HG03025 (cell line): ENCODE measurements around the gene SIGLEC6.

Experiments used
- ATAC-seq: cut with Tn5 transposase; IDR thresholded peaks from one replicate; pipeline ENCODE4 v1.9.1; 2021; ENCODE audit warnings: mild to moderate bottlenecking, moderate library complexity; ENCODE audit not compliant: unreplicated experiment, low FRiP score

Gene SIGLEC6

GRCh38 chr19:51549533-51550324, 18.3 kb upstream of the SIGLEC6 start:
- no peak for ATAC-seq

DNA sequence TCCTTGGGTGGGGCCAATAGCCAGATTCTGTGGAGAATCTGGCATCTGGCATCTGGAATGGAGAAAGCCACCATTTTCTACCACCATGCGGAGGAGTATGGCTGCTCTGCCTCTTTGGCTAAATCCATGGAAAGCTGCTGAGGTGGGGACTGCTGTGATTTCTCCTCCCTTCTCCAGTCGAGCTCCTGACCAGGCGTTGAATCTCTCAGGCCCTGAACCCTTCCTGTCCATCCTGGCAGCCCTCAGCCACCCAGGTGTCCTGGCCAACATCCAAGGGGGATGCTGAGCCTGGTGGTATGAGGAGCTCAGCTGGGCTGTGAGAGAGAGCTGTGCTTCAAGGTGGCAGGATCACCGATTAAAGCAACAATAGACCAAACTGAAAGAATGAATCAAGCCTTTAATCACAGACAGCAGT, 17.4 kb upstream of the SIGLEC6 start:
- ATAC-seq, result no peak

- ATAC-seq, result no peak
Measured at GRCh38 chr19:51548213-51548651, 16.8 kb upstream of the SIGLEC6 start.

DNA sequence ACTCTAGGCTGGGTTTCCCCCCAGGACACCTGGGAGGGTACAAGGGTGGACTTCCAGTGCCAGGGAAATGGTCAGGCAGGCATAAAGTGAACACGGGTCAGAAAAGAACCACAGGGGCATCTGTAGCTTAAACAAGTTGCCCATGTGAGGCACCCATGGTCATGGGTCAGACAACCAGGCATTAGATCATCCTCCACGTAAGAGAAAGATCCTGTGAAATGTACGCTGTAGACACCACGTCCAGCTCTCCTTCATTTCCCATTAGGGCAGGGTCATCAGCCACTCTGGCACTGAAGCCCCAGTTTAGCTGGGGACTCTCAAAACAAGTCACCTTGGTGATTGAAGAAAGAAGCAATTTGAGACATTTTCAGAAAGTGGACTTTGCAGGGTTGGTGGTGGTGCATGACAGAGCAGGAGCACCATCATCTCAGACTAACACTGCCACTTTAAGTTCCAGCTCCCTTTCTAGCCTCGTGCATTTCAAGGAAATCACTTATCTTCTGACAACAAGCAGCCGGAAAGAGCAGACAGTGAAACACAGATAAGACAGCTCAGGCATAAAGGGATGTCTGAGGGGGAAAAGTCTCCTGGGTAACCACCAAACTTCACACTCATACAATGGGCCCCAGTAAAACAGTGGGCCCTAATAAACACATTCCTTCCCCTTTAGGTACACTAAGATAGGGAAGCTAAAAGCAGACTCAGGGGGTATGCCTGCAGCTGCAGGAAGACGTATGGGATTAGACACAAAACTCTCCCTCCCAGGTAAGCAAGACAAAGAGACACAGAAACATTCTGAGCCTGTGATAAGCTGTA, 16.1 kb upstream of the SIGLEC6 start:
- no peak for ATAC-seq

DNA sequence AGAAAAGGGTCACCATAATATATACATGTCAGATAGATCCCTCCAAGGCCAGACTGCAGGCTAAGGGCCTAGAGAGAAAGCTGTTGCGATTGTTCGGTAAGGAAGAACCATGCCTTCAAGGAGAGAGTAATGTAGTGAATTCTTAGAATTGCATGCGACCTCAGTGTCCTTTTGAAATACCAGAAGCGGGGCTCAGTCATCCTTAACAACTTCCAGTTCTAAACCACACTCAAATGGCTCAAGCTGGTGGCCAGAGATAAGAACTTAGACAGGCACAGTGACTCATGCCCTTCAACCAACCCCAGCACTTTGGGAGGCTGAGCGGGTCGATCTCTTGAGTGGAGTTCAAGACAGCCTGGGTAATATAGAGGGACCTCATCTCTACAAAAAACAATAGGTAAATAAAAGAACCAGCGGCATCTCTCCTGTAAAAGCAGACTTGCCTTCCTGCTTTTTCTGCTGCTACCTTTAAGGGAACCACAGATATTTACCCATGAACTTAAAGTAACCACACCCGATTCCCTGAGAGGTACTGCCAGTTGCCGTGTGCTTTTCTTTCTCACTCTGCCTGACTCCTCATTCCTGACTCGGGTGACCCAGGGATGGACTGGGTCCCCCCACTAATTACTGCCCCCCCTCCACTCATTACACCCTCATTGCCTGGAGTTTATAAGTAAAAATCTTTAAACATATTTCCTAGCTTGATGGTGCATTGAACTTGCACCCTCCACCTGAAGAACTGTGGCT, 15.4 kb upstream of the SIGLEC6 start:
- no peak for ATAC-seq

- ATAC-seq, result no peak
Measured at GRCh38 chr19:51546107-51546649, 14.7 kb upstream of the SIGLEC6 start.

DNA sequence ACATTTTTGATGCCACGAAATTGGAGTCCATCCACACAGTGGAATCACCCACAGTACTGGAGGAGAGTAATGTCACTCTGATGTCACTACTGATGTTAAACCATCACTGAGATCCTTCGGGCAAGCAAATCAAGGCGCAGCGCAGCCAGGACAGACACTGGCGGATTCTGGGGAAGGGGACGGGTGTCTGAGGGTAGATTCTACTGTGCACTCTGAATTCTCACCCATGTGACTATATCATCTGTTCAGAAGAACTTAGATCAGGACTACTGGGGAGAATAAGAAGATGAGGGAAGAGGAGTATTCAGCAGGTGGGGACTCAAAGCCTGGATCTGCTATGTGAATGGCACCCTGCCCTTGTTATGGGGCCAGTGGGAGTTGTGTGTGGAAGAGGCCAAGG, 12.6 kb upstream of the SIGLEC6 start:
- ATAC-seq, result no peak

GRCh38 chr19:51542699-51543098, 11.2 kb upstream of the SIGLEC6 start:
- ATAC-seq, result no peak

GRCh38 chr19:51541458-51542357, 10.2 kb upstream of the SIGLEC6 start:
- no peak for ATAC-seq

DNA sequence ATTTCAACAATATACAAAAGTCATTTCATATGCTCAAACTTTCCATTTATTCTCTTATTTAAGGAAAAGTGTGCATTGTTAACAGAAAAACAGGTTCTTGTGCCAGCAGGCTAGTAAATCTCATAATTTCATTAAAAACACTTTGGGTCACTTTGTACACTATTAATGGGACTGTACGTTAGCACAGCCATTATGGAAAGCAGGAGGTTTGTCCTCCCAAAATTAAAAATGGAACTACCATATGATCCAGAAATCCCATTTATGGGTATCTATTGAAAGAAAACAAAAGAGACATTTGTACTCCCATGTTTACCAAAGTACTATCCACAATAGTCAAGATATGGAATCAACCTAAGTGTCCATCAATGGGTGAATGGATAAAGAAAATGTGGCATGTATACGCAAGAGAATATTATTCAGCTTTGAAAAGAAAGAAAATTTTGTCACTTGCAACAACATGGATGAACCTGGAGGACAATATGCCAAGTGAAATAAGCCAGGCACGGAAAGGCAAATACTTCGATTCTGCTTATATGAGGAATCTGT, 8.4 kb upstream of the SIGLEC6 start:
- ATAC-seq, result no peak

DNA sequence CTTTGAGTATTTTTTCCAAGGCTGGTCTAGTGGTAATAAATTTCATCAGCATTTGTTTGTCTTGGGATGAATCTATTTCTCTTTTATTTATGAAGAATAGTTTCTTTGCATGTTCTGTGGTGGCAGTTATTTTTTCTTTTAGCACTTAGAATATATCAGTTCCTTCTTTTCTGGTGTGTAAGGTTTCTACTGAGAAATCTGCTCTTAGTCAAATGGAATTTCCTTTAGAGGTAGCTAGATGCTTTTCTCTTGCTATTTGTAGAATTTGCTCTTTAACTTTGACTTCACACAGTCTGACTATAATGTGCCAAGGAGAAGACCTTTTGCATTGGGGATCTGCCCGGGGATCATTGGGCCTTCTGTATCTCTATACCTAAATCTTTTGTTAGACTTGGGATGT, 4.1 kb upstream of the SIGLEC6 start:
- no peak for ATAC-seq

DNA sequence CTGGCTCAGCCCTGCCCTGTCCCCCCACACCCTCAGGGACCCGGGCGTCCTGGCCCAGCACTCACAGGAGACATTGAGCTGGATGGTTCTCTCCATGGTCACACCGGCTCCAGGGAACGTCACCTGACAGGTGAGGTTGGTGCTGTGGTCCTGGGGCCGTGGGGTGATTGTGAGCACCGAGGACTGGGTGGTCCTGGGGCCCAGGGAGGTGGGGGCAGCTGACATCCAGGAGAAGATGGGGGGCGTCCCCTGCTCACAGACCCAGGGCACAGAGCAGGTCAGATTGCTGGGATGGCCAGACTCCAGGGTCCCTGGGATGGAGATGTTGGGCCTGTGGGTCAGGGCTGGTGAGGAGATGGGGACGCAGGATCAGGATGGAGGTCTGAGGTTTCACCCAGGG, 854 bp downstream of the SIGLEC6 start:
- no peak for ATAC-seq

DNA sequence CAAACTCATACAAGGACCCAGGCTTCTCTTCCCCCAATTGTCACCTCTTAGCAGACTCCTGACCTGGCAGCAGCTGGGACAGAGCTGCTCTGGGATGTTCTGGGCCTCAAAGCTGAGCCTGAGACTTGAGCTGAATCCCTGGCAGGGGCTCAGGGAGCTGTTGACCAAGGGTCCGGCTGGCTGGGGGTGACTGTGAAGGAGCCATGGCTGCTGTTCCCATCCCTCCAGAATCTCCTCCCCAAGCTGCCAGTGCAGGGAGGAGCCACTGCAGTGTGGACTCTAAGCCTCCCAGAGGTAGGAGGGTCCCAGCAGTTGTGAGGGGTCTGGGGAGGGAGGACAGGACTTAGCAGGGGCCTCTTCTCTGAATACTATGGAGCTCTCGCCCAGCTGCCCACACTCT, 2.2 kb downstream of the SIGLEC6 start:
- no peak for ATAC-seq

DNA sequence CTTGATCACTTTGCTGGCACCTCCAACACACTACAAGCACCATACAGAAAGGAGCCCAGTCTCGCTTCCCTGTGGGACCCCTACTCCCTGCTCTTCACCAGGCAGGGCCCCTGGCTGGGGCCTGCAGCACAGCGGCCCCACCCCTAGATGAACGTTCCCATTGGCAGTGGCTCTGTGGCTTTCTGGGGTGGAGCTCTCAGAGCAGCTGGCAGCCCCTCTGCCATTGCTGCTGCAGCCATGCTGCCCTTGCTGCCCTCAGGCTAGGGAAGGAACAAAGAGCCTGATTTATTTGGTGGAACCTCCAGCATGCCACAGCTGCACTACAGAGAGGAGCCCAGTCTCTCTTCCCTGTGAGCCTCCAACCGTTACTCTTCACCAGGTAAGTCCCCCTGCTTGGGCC, 5.8 kb downstream of the SIGLEC6 start:
- ATAC-seq, result no peak

GRCh38 chr19:51524666-51525264, 6.7 kb downstream of the SIGLEC6 start:
- no peak for ATAC-seq

GRCh38 chr19:51521781-51522180, 9.7 kb downstream of the SIGLEC6 start:
- no peak for ATAC-seq

DNA sequence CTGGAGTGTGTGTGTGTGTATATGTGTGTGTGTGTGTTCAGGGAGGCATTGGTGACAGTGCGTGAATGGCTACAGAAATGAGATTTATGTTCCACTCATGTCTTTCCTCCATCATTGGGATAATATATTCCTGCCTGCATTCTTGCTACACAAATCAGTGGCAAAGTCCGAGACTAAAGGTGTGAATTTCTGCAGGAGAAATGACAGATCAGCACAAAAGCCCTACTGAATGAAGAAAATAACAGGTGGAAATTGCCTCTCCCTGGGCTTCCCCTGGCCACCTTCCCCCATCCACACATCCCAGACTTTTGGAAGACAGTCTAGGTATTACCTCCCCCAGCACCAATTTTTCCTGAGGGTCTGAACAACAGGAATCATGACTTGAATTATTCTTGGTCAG, 10.1 kb downstream of the SIGLEC6 start:
- no peak for ATAC-seq

- no peak for ATAC-seq
Measured at GRCh38 chr19:51520728-51521127, 10.7 kb downstream of the SIGLEC6 start.

GRCh38 chr19:51514866-51515481, 16.5 kb downstream of the SIGLEC6 start:
- no peak for ATAC-seq
